ENCODE results near the gene MAPK10.

The MAPK10 gene

GRCh38 chr4:86107112-86107511 is 252.7 kb downstream of the MAPK10 start:
- Histone ChIP-seq H3K4me2 (no peak overlapping the region), H3K27ac (no peak overlapping the region), H3K27me3 (ENCODE audit: insufficient read depth, low read depth) (no peaks in the 10 kb centered on the region), H2AFZ (ENCODE audit: low read depth) (no peak overlapping the region), H4K20me1 (ENCODE audit: insufficient read depth) (no peaks in the 10 kb centered on the region), H3K79me2 (ENCODE audit: insufficient read depth, low read depth) (no peaks in the 10 kb centered on the region), H3K36me3 (ENCODE audit: insufficient read depth) (no peaks in the 10 kb centered on the region), H3K9ac (no peak overlapping the region), H3K4me3 (IDR thresholded peaks at IDR 0.05; ENCODE audit: insufficient read depth, low read depth, low read length) (no peak overlapping the region), H3K4me1 (ENCODE audit: low read depth, poor library complexity, severe bottlenecking) (no peaks in the 10 kb centered on the region)
- no peak for TF ChIP-seq CTCF (conservative IDR thresholded peaks at IDR 0.05; ENCODE audit: low read depth, low read length)

GRCh38 chr4:86106475-86106874 is 253.4 kb downstream of the MAPK10 start:
- H3K4me1 ChIP-seq (ENCODE audit: low read depth, poor library complexity, severe bottlenecking): no peaks in the 10 kb centered on the region
- H4K20me1 ChIP-seq (ENCODE audit: insufficient read depth): no peaks in the 10 kb centered on the region
- no peaks in the 10 kb centered on the region for H3K36me3 ChIP-seq (ENCODE audit: insufficient read depth)
- no peak overlapping the region for H2AFZ ChIP-seq (ENCODE audit: low read depth)
- no peak overlapping the region for H3K27ac ChIP-seq
- no peak overlapping the region for H3K4me2 ChIP-seq
- no peaks in the 10 kb centered on the region for H3K27me3 ChIP-seq (ENCODE audit: insufficient read depth, low read depth)
- TF ChIP-seq CTCF (conservative IDR thresholded peaks at IDR 0.05; ENCODE audit: low read depth, low read length): no peak
- no peak overlapping the region for H3K4me3 ChIP-seq (IDR thresholded peaks at IDR 0.05; ENCODE audit: insufficient read depth, low read depth, low read length)
- H3K79me2 ChIP-seq (ENCODE audit: insufficient read depth, low read depth): no peaks in the 10 kb centered on the region
- H3K9ac ChIP-seq: no peak overlapping the region

- H3K36me3 ChIP-seq (ENCODE audit: insufficient read depth): no peaks in the 10 kb centered on the region
- TF ChIP-seq CTCF (conservative IDR thresholded peaks at IDR 0.05; ENCODE audit: low read depth, low read length): no peak
- H2AFZ ChIP-seq (ENCODE audit: low read depth): no peak overlapping the region
- H3K4me1 ChIP-seq (ENCODE audit: low read depth, poor library complexity, severe bottlenecking): peaks cover 19% of the 10 kb centered on the region
- no peak overlapping the region for H3K9ac ChIP-seq
- H4K20me1 ChIP-seq (ENCODE audit: insufficient read depth): no peaks in the 10 kb centered on the region
- no peaks in the 10 kb centered on the region for H3K79me2 ChIP-seq (ENCODE audit: insufficient read depth, low read depth)
- no peak overlapping the region for H3K27ac ChIP-seq
- H3K4me2 ChIP-seq: no peak overlapping the region
- H3K27me3 ChIP-seq (ENCODE audit: insufficient read depth, low read depth): no peaks in the 10 kb centered on the region
- no peak overlapping the region for H3K4me3 ChIP-seq (IDR thresholded peaks at IDR 0.05; ENCODE audit: insufficient read depth, low read depth, low read length)
Observed at GRCh38 chr4:86101841-86102240, 258.0 kb downstream of the MAPK10 start.

- Histone ChIP-seq H3K79me2 (ENCODE audit: insufficient read depth, low read depth) (no peaks in the 10 kb centered on the region), H2AFZ (ENCODE audit: low read depth) (no peak overlapping the region), H4K20me1 (ENCODE audit: insufficient read depth) (no peaks in the 10 kb centered on the region), H3K27me3 (ENCODE audit: insufficient read depth, low read depth) (no peaks in the 10 kb centered on the region), H3K4me3 (IDR thresholded peaks at IDR 0.05; ENCODE audit: insufficient read depth, low read depth, low read length) (no peak overlapping the region), H3K9ac (no peak overlapping the region), H3K36me3 (ENCODE audit: insufficient read depth) (no peaks in the 10 kb centered on the region), H3K27ac (no peak overlapping the region), H3K4me2 (no peak overlapping the region), H3K4me1 (ENCODE audit: low read depth, poor library complexity, severe bottlenecking) (peaks cover 19% of the 10 kb centered on the region)
- no peak for TF ChIP-seq CTCF (conservative IDR thresholded peaks at IDR 0.05; ENCODE audit: low read depth, low read length)
Observed at GRCh38 chr4:86101410-86101809, 258.4 kb downstream of the MAPK10 start.
